DMS114 treated with DMSO at 0.1 percent for 48 hours (cell line): ENCODE measurements around the gene TSC22D1.

Experiments
- DNase-seq: peaks from one replicate; lab custom pipeline; 2025; ENCODE audit not compliant: unreplicated experiment; lab: John Stamatoyannopoulos, UW

TSC22D1 gene

GRCh38 chr13:44508562-44509077 is 67.5 kb downstream of the TSC22D1 start:
- DNase-seq, result no peak

GRCh38 chr13:44507639-44508038 is 68.5 kb downstream of the TSC22D1 start:
- no peak for DNase-seq

- no peak for DNase-seq
These were observed 69.4 kb downstream of the TSC22D1 start for GRCh38 chr13:44506719-44507118.

GRCh38 chr13:44506251-44506650 is 69.9 kb downstream of the TSC22D1 start:
- no peak for DNase-seq

- DNase-seq, result no peak
These were observed 72.0 kb downstream of the TSC22D1 start for GRCh38 chr13:44504116-44504515.

GRCh38 chr13:44498969-44499368 is 77.2 kb downstream of the TSC22D1 start:
- DNase-seq, result no peak

GRCh38 chr13:44498502-44498901 is 77.6 kb downstream of the TSC22D1 start:
- DNase-seq, result no peak

- DNase-seq, result no peak
These were observed 78.3 kb downstream of the TSC22D1 start for GRCh38 chr13:44497801-44498200.

GRCh38 chr13:44493213-44493812 is 82.8 kb downstream of the TSC22D1 start:
- DNase-seq, result no peak

- DNase-seq, result no peak
These were observed 86.4 kb downstream of the TSC22D1 start for GRCh38 chr13:44489751-44490150.

- no peak for DNase-seq
These were observed 88.1 kb downstream of the TSC22D1 start for GRCh38 chr13:44487989-44488388.

GRCh38 chr13:44484562-44485138 is 91.5 kb downstream of the TSC22D1 start:
- DNase-seq, result no peak

GRCh38 chr13:44474122-44474910 is 101.8 kb downstream of the TSC22D1 start:
- no peak for DNase-seq

GRCh38 chr13:44471686-44472085 is 104.4 kb downstream of the TSC22D1 start:
- no peak for DNase-seq

- peak; percentile 5 for DNase-seq
These were observed 105.2 kb downstream of the TSC22D1 start for GRCh38 chr13:44470638-44471562.

- no peak for DNase-seq
These were observed 107.3 kb downstream of the TSC22D1 start for GRCh38 chr13:44468874-44469273.

- DNase-seq, result no peak
These were observed 110.8 kb downstream of the TSC22D1 start for GRCh38 chr13:44465318-44465717.

GRCh38 chr13:44464471-44464870 is 111.7 kb downstream of the TSC22D1 start:
- DNase-seq, result no peak

- no peak for DNase-seq
These were observed 112.4 kb downstream of the TSC22D1 start for GRCh38 chr13:44463759-44464158.

- no peak for DNase-seq
These were observed 116.5 kb downstream of the TSC22D1 start for GRCh38 chr13:44459674-44460073.
